K562 (cell line): ENCODE measurements around the gene HS6ST1. TPM values are rescaled to one million over a fixed set of nuclear protein-coding genes. Genes with fewer than 3 reads are reported as not detected.

Experiments
- ASH1L ChIP-seq: fragments of 450-650 bp; IDR thresholded peaks from 2 replicates; pipeline ENCODE4 v1.6.1; 2018; ENCODE audit warnings: borderline replicate concordance, mild to moderate bottlenecking, low read depth; ENCODE audit not compliant: partially characterized antibody
- CBX3 ChIP-seq, 2 experiments: IDR thresholded peaks; 1 replicate in 1 of 2; 2 replicates in 1 of 2; pipeline ENCODE4 v1.6.1; 2012; ENCODE audit warnings: inconsistent platforms in 2 of 2, low read length in 2 of 2, borderline replicate concordance in 1 of 2, control low read depth in 1 of 2
- CCNT2 ChIP-seq: IDR thresholded peaks from 2 replicates; pipeline ENCODE4 v1.6.1; 2011; ENCODE audit warnings: borderline replicate concordance, low read depth, mild to moderate bottlenecking, moderate library complexity, mixed read lengths, low read length; ENCODE audit not compliant: insufficient read length; ENCODE audit errors: extremely low read depth
- DDX20 ChIP-seq: fragments of 450-650 bp; IDR thresholded peaks from 2 replicates; pipeline ENCODE4 v1.6.1; 2016; ENCODE audit warnings: missing genetic modification characterization, low read depth, mild to moderate bottlenecking, missing compliant biosample characterization, moderate library complexity
- HDAC8 ChIP-seq: fragments of 450-650 bp; IDR thresholded peaks from 2 replicates; pipeline ENCODE4 v1.6.1; 2016; ENCODE audit warnings: mild to moderate bottlenecking, missing genetic modification characterization, moderate library complexity, missing compliant biosample characterization
- JUND ChIP-seq, 2 experiments: IDR thresholded peaks; 2 replicates in 1 of 2; 3 replicates in 1 of 2; pipeline ENCODE4 v1.6.1; 2011; ENCODE audit warnings: borderline replicate concordance in 2 of 2, low read depth in 2 of 2, low read length in 2 of 2, improper control_type of control experiment in 1 of 2, missing biosample characterization in 1 of 2, missing genetic modification characterization in 1 of 2, missing genetic modification reagents in 1 of 2
- KDM5B ChIP-seq: fragments of 200-600 bp; sonication (generic); IDR thresholded peaks from 2 replicates; pipeline ENCODE4 v1.6.1; 2012; ENCODE audit warnings: low read depth, mild to moderate bottlenecking, moderate library complexity, low read length, control low read depth, inconsistent platforms; ENCODE audit not compliant: insufficient replicate concordance
- MED1 ChIP-seq: sonication (generic); formaldehyde crosslinking; IDR thresholded peaks from 2 replicates; pipeline ENCODE4 v1.8.1; 2023; ENCODE audit warnings: missing genetic modification reagents, borderline replicate concordance
- MYC ChIP-seq, 2 experiments: fragments of 250-450 bp in 1 of 2; sonication (Bioruptor Pico) in 1 of 2; IDR thresholded peaks; 2 replicates each; pipeline versions ENCODE4 v1.5.1 to v1.6.1; 2012 to 2021; ENCODE audit warnings: low read depth in 2 of 2, borderline replicate concordance in 1 of 2, improper control_type of control experiment in 1 of 2, low read length in 1 of 2, mild to moderate bottlenecking in 1 of 2, moderate library complexity in 1 of 2
- PHF8 ChIP-seq: fragments of 200-600 bp; sonication (generic); IDR thresholded peaks from 2 replicates; pipeline ENCODE4 v1.6.1; 2012; ENCODE audit warnings: mixed run types, mild to moderate bottlenecking, inconsistent platforms, low read length, moderate library complexity, borderline replicate concordance
- RAD21 ChIP-seq, 2 experiments: fragments of 250-450 bp in 1 of 2; fragments of 450-650 bp in 1 of 2; sonication (Bioruptor Pico) in 1 of 2; formaldehyde crosslinking in 1 of 2; IDR thresholded peaks in 1 of 2; conservative IDR thresholded peaks in 1 of 2; 2 replicates each; pipeline versions ENCODE4 v1.4.0 to v1.8.0; 2020 to 2022; ENCODE audit warnings: mild to moderate bottlenecking in 2 of 2, moderate library complexity in 1 of 2
- RB1 ChIP-seq: fragments of 450-650 bp; IDR thresholded peaks from 2 replicates; pipeline ENCODE4 v1.6.1; 2017; ENCODE audit warnings: low read depth, mild to moderate bottlenecking
- RBFOX2 ChIP-seq: fragments of 200-400 bp; formaldehyde crosslinking; IDR thresholded peaks from 2 replicates; pipeline ENCODE4 v1.6.1; 2017; ENCODE audit warnings: low read depth, mild to moderate bottlenecking, low read length, moderate library complexity
- SMC3 ChIP-seq: conservative IDR thresholded peaks from 2 replicates; pipeline ENCODE4 v1.6.1; 2011; ENCODE audit warnings: low read depth, low read length, improper control_type of control experiment; ENCODE audit not compliant: insufficient read depth
- TRIM24 ChIP-seq, 2 experiments: fragments of 450-650 bp; IDR thresholded peaks; 2 replicates each; pipeline ENCODE4 v1.6.1; 2016
- ZNF3 ChIP-seq: fragments of 250-450 bp; sonication (Bioruptor Pico); IDR thresholded peaks from 2 replicates; pipeline ENCODE4 v1.5.0; 2021; ENCODE audit warnings: mild to moderate bottlenecking, moderate library complexity
- ZNF695 ChIP-seq: fragments of 450-650 bp; formaldehyde crosslinking; IDR thresholded peaks from 2 replicates; pipeline ENCODE4 v1.4.0; 2020; ENCODE audit warnings: mild to moderate bottlenecking, moderate library complexity
- ZNF696 ChIP-seq: fragments of 250-450 bp; sonication (Bioruptor Pico); conservative IDR thresholded peaks from 2 replicates; pipeline ENCODE4 v1.4.0; 2020; ENCODE audit warnings: mild to moderate bottlenecking, moderate library complexity
- polyA plus RNA-seq, 8 experiments: library from polyadenylated mRNA; depleted of rRNA in 4 of 8; stranded (reverse) in 5 of 8; unstranded in 3 of 8; fragments of >200 nt; fragmentation: Nextera tagmentation in 2 of 8; fragmentation: Illumina TruSeq in 1 of 8; extraction: Ambion mirVana in 2 of 8; extraction: Trizol in 1 of 8; gene quantifications; 2 replicates each; pipeline versions ENCODE4 v1.2.1 to v1.2.3, GENCODE V29; 2011 to 2014; ENCODE audit warnings: inconsistent platforms in 1 of 8, missing spikeins in 1 of 8
- total RNA-seq, 7 experiments: library from RNA; depleted of rRNA in 6 of 7; stranded (reverse); fragments of >200 nt in 6 of 7; fragmentation: Illumina TruSeq in 2 of 7; extraction: Trizol in 2 of 7; gene quantifications; 2 replicates each; pipeline versions ENCODE4 v1.2.1 to v1.2.3, GENCODE V29; 2011 to 2021; ENCODE audit warnings: low replicate concordance in 1 of 7
- TF ChIP-seq, protein P1 (sequence below): fragments of 450-650 bp; conservative IDR thresholded peaks from 2 replicates; pipeline ENCODE4 v1.6.1; 2016; ENCODE audit warnings: missing genetic modification characterization, low read depth, mild to moderate bottlenecking, control low read depth, missing compliant biosample characterization
- TF ChIP-seq, protein P2 (sequence below): sonication (generic); formaldehyde crosslinking; IDR thresholded peaks from 2 replicates; pipeline ENCODE4 v1.8.0; 2022; ENCODE audit warnings: mild to moderate bottlenecking, missing genetic modification reagents

Gene HS6ST1
- total and polyA plus RNA-seq, 9 of the 15 experiments (the other 6 are each of a cell fraction or from before 2014, with no cell fraction given) = 0.06 to 7.4 (median 3.8) TPM

DNA sequence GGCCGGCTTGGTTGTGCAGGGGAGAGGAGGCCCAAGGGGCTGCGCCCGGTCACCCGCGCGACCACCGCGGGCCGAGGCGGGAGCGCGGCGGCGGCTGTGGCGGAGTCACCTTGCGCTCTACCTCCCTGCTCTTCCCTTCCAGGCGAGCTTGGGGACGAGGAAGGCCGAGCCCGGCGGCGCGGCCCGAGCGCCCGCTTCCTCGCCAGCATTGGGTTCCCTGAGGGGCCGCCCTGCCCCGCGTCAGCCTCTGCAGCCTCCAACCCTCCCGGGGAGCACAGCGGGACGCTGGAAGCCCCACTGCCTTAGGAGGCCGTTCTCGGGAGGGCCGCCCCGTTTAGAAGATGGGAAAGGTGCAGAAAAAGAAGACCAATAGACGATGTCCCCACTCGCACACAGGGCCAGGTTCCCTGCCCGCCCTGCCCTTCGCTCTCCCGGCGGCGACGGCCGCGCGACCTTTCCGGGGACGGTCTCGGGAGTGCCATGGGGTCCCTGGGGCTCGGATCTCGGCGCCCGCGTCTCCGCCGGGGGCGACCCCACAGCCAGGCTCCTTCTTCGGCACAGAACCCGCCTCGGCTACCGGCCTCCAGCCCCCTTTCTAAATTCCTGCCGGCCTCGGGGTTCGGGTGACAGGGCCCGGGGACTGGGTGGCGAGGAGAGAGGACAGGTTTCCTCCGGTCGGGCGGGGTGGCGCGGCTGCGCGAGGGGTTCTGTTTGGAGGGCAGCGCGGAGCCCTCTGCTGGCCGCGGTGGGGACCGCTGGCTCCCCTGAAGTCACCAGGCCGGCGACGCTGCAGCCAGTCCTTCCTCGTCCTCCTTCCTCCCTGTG lies 85.5 kb downstream of the HS6ST1 start (continued):
- TF ChIP-seq PHF8 (no peak), MED1 (CRISPR knock-in tag) (no peak), ZNF3 (CRISPR knock-in tag) (no peak), TRIM24 (IDR thresholded peaks at IDR 0.05) (no peak), MYC (IDR thresholded peaks at IDR 0.05; ENCODE audit: low read depth, low read length) (0 out of 2 replicates have a peak, but pooled peaks have one; percentile 36), MYC (CRISPR knock-in tag; IDR thresholded peaks at IDR 0.05; ENCODE audit: borderline replicate concordance, low read depth) (no peak), ZNF696 (CRISPR knock-in tag) (no peak), RAD21 (CRISPR knock-in tag; conservative IDR thresholded peaks at IDR 0.05 in 1 of 2, IDR thresholded peaks at IDR 0.05 in 1 of 2) (peak; percentile 70 to 82), KDM5B (no peak), ASH1L (no peak), RB1 (peak; percentile 86), RBFOX2 (0 out of 2 replicates have a peak, but pooled peaks have one; percentile 24), DDX20 (tag) (no peak), ZNF695 (no peak), CBX3 (IDR thresholded peaks at IDR 0.05; ENCODE audit: borderline replicate concordance in 1 of 2, low read length in 2 of 2) (no peak; a peak in 1 of 3 replicates), JUND (IDR thresholded peaks at IDR 0.05; ENCODE audit: borderline replicate concordance, low read depth, low read length) (0 out of 2 replicates have a peak, but pooled peaks have one; percentile 2), JUND (tag; IDR thresholded peaks at IDR 0.05; ENCODE audit: borderline replicate concordance, low read depth, low read length) (no peak; the same call in 2 of the 3 replicates), HDAC8 (tag) (no peak), CCNT2 (peak; percentile 32), SMC3 (peak; percentile 84)
- TF ChIP-seq, protein P1, sequence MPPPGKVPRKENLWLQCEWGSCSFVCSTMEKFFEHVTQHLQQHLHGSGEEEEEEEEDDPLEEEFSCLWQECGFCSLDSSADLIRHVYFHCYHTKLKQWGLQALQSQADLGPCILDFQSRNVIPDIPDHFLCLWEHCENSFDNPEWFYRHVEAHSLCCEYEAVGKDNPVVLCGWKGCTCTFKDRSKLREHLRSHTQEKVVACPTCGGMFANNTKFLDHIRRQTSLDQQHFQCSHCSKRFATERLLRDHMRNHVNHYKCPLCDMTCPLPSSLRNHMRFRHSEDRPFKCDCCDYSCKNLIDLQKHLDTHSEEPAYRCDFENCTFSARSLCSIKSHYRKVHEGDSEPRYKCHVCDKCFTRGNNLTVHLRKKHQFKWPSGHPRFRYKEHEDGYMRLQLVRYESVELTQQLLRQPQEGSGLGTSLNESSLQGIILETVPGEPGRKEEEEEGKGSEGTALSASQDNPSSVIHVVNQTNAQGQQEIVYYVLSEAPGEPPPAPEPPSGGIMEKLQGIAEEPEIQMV (tag) = no peak
- TF ChIP-seq, protein P2, sequence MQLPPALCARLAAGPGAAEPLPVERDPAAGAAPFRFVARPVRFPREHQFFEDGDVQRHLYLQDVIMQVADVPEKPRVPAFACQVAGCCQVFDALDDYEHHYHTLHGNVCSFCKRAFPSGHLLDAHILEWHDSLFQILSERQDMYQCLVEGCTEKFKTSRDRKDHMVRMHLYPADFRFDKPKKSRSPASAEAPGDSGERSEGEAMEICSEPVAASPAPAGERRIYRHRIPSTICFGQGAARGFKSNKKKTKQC (CRISPR knock-in tag) = no peak
